Measurements from ENCODE around the gene ARHGAP24. TPM values are rescaled to one million over a fixed set of nuclear protein-coding genes. Genes with fewer than 3 reads are reported as not detected.

ARHGAP24 gene
- total and polyA plus RNA-seq, 2 experiments from 2014 or later: 0.21 to 0.36 TPM

GRCh38 chr4:86048426-86048825 lies 573.5 kb downstream of the ARHGAP24 start:
- Histone ChIP-seq H2AFZ (no peak overlapping the region), H3K79me2 (replicated peaks; ENCODE audit: insufficient read depth) (no peaks in the 10 kb centered on the region), H3K36me3 (ENCODE audit: insufficient read depth) (no peaks in the 10 kb centered on the region), H3K27me3 (ENCODE audit: insufficient read depth) (no peaks in the 10 kb centered on the region), H3K4me2 (no peak overlapping the region), H3K4me3 (no peak overlapping the region), H3F3A (replicated peaks; ENCODE audit: low read depth) (no peaks in the 10 kb centered on the region), H3K9me2 (ENCODE audit: insufficient read depth) (no peaks in the 10 kb centered on the region), H4K20me1 (replicated peaks; ENCODE audit: insufficient read depth) (no peaks in the 10 kb centered on the region), H3K4me1 (ENCODE audit: insufficient read depth) (no peaks in the 10 kb centered on the region), H3K27ac (ENCODE audit: low read depth) (no peak overlapping the region)
- H3K9me3 Mint-ChIP-seq: no peaks in the 10 kb centered on the region
- TF ChIP-seq ZNF114 (CRISPR knock-in tag; IDR thresholded peaks at IDR 0.05) (no peak), EZH2phosphoT487 (IDR thresholded peaks at IDR 0.05; ENCODE audit: unreplicated experiment) (no peak), EZH2 (IDR thresholded peaks at IDR 0.05; ENCODE audit: low read depth, unreplicated experiment) (no peak), JUNB (IDR thresholded peaks at IDR 0.05; ENCODE audit: unreplicated experiment) (no peak), POLR2AphosphoS5 (IDR thresholded peaks at IDR 0.05; ENCODE audit: low read depth) (no peak), NANOG (IDR thresholded peaks at IDR 0.05; ENCODE audit: borderline replicate concordance) (no peak), CREB1 (CRISPR knock-in tag; IDR thresholded peaks at IDR 0.05; ENCODE audit: low read depth) (no peak), ZNF331 (CRISPR knock-in tag; IDR thresholded peaks at IDR 0.05; ENCODE audit: low read depth) (no peak), STAT1 (IDR thresholded peaks at IDR 0.05; ENCODE audit: unreplicated experiment) (no peak)
- TF ChIP-seq, protein P1, sequence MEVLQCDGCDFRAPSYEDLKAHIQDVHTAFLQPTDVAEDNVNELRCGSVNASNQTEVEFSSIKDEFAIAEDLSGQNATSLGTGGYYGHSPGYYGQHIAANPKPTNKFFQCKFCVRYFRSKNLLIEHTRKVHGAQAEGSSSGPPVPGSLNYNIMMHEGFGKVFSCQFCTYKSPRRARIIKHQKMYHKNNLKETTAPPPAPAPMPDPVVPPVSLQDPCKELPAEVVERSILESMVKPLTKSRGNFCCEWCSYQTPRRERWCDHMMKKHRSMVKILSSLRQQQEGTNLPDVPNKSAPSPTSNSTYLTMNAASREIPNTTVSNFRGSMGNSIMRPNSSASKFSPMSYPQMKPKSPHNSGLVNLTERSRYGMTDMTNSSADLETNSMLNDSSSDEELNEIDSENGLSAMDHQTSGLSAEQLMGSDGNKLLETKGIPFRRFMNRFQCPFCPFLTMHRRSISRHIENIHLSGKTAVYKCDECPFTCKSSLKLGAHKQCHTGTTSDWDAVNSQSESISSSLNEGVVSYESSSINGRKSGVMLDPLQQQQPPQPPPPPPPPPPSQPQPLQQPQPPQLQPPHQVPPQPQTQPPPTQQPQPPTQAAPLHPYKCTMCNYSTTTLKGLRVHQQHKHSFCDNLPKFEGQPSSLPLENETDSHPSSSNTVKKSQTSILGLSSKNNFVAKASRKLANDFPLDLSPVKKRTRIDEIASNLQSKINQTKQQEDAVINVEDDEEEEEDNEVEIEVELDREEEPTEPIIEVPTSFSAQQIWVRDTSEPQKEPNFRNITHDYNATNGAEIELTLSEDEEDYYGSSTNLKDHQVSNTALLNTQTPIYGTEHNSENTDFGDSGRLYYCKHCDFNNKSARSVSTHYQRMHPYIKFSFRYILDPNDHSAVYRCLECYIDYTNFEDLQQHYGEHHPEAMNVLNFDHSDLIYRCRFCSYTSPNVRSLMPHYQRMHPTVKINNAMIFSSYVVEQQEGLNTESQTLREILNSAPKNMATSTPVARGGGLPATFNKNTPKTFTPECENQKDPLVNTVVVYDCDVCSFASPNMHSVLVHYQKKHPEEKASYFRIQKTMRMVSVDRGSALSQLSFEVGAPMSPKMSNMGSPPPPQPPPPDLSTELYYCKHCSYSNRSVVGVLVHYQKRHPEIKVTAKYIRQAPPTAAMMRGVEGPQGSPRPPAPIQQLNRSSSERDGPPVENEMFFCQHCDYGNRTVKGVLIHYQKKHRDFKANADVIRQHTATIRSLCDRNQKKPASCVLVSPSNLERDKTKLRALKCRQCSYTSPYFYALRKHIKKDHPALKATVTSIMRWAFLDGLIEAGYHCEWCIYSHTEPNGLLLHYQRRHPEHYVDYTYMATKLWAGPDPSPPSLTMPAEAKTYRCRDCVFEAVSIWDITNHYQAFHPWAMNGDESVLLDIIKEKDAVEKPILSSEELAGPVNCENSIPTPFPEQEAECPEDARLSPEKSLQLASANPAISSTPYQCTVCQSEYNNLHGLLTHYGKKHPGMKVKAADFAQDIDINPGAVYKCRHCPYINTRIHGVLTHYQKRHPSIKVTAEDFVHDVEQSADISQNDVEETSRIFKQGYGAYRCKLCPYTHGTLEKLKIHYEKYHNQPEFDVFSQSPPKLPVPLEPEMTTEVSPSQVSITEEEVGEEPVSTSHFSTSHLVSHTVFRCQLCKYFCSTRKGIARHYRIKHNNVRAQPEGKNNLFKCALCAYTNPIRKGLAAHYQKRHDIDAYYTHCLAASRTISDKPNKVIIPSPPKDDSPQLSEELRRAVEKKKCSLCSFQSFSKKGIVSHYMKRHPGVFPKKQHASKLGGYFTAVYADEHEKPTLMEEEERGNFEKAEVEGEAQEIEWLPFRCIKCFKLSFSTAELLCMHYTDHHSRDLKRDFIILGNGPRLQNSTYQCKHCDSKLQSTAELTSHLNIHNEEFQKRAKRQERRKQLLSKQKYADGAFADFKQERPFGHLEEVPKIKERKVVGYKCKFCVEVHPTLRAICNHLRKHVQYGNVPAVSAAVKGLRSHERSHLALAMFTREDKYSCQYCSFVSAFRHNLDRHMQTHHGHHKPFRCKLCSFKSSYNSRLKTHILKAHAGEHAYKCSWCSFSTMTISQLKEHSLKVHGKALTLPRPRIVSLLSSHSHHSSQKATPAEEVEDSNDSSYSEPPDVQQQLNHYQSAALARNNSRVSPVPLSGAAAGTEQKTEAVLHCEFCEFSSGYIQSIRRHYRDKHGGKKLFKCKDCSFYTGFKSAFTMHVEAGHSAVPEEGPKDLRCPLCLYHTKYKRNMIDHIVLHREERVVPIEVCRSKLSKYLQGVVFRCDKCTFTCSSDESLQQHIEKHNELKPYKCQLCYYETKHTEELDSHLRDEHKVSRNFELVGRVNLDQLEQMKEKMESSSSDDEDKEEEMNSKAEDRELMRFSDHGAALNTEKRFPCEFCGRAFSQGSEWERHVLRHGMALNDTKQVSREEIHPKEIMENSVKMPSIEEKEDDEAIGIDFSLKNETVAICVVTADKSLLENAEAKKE (CRISPR knock-in tag; IDR thresholded peaks at IDR 0.05): no peak
- TF ChIP-seq, protein P2, sequence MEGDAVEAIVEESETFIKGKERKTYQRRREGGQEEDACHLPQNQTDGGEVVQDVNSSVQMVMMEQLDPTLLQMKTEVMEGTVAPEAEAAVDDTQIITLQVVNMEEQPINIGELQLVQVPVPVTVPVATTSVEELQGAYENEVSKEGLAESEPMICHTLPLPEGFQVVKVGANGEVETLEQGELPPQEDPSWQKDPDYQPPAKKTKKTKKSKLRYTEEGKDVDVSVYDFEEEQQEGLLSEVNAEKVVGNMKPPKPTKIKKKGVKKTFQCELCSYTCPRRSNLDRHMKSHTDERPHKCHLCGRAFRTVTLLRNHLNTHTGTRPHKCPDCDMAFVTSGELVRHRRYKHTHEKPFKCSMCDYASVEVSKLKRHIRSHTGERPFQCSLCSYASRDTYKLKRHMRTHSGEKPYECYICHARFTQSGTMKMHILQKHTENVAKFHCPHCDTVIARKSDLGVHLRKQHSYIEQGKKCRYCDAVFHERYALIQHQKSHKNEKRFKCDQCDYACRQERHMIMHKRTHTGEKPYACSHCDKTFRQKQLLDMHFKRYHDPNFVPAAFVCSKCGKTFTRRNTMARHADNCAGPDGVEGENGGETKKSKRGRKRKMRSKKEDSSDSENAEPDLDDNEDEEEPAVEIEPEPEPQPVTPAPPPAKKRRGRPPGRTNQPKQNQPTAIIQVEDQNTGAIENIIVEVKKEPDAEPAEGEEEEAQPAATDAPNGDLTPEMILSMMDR (conservative IDR thresholded peaks at IDR 0.05; ENCODE audit: low read depth in 2 of 2): no peak
- TF ChIP-seq, protein P3, sequence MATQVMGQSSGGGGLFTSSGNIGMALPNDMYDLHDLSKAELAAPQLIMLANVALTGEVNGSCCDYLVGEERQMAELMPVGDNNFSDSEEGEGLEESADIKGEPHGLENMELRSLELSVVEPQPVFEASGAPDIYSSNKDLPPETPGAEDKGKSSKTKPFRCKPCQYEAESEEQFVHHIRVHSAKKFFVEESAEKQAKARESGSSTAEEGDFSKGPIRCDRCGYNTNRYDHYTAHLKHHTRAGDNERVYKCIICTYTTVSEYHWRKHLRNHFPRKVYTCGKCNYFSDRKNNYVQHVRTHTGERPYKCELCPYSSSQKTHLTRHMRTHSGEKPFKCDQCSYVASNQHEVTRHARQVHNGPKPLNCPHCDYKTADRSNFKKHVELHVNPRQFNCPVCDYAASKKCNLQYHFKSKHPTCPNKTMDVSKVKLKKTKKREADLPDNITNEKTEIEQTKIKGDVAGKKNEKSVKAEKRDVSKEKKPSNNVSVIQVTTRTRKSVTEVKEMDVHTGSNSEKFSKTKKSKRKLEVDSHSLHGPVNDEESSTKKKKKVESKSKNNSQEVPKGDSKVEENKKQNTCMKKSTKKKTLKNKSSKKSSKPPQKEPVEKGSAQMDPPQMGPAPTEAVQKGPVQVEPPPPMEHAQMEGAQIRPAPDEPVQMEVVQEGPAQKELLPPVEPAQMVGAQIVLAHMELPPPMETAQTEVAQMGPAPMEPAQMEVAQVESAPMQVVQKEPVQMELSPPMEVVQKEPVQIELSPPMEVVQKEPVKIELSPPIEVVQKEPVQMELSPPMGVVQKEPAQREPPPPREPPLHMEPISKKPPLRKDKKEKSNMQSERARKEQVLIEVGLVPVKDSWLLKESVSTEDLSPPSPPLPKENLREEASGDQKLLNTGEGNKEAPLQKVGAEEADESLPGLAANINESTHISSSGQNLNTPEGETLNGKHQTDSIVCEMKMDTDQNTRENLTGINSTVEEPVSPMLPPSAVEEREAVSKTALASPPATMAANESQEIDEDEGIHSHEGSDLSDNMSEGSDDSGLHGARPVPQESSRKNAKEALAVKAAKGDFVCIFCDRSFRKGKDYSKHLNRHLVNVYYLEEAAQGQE (IDR thresholded peaks at IDR 0.05; ENCODE audit: unreplicated experiment): no peak
- H3K4me1 Mint-ChIP-seq: peaks cover 9% of the 10 kb centered on the region
- no peak overlapping the region for H3K27ac Mint-ChIP-seq
- no peaks in the 10 kb centered on the region for H3K36me3 Mint-ChIP-seq (ENCODE audit: low read depth)
- ATAC-seq (no peak), DNase-seq (ENCODE audit: low spot score) (no peak)
- H3K27me3 Mint-ChIP-seq (ENCODE audit: insufficient read depth, low read depth, poor library complexity): no peaks in the 10 kb centered on the region
- no peak overlapping the region for H3K4me3 Mint-ChIP-seq
